OCI-LY3 (cell line): ENCODE measurements around the gene KRT15.

ENCODE experiments used
- EZH2phosphoT487 ChIP-seq: fragments of 200-600 bp; shearing (Covaris generic); IDR thresholded peaks from 2 replicates; pipeline ENCODE4 v1.6.1; 2018; ENCODE audit warnings: antibody characterized with exemption, mixed run types, low read depth
- TF ChIP-seq, protein P1 (sequence below): fragments of 200-600, 300-600 bp; sonication (generic); IDR thresholded peaks from 2 replicates; pipeline ENCODE4 v1.5.1; 2014; ENCODE audit warnings: antibody characterized with exemption, low read length, low read depth

- TF ChIP-seq, protein P1, sequence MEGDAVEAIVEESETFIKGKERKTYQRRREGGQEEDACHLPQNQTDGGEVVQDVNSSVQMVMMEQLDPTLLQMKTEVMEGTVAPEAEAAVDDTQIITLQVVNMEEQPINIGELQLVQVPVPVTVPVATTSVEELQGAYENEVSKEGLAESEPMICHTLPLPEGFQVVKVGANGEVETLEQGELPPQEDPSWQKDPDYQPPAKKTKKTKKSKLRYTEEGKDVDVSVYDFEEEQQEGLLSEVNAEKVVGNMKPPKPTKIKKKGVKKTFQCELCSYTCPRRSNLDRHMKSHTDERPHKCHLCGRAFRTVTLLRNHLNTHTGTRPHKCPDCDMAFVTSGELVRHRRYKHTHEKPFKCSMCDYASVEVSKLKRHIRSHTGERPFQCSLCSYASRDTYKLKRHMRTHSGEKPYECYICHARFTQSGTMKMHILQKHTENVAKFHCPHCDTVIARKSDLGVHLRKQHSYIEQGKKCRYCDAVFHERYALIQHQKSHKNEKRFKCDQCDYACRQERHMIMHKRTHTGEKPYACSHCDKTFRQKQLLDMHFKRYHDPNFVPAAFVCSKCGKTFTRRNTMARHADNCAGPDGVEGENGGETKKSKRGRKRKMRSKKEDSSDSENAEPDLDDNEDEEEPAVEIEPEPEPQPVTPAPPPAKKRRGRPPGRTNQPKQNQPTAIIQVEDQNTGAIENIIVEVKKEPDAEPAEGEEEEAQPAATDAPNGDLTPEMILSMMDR = peak; percentile 51
- no peak for TF ChIP-seq EZH2phosphoT487
Observed at GRCh38 chr17:41486809-41487530, 31.7 kb downstream of the KRT15 start.
